ENCODE data around the gene SHISA5. TPM values are rescaled to one million over a fixed set of nuclear protein-coding genes. Genes with fewer than 3 reads are reported as not detected.

SHISA5 gene
- total RNA-seq, 1 donor from 2014 or later: 81.1 TPM

GRCh38 chr3:48433472-48434118 lies 70.4 kb downstream of the SHISA5 start:
- DNase-seq (ENCODE audit: low spot score in 2 of 2): no peak
- FAIRE-seq: no peak

DNA sequence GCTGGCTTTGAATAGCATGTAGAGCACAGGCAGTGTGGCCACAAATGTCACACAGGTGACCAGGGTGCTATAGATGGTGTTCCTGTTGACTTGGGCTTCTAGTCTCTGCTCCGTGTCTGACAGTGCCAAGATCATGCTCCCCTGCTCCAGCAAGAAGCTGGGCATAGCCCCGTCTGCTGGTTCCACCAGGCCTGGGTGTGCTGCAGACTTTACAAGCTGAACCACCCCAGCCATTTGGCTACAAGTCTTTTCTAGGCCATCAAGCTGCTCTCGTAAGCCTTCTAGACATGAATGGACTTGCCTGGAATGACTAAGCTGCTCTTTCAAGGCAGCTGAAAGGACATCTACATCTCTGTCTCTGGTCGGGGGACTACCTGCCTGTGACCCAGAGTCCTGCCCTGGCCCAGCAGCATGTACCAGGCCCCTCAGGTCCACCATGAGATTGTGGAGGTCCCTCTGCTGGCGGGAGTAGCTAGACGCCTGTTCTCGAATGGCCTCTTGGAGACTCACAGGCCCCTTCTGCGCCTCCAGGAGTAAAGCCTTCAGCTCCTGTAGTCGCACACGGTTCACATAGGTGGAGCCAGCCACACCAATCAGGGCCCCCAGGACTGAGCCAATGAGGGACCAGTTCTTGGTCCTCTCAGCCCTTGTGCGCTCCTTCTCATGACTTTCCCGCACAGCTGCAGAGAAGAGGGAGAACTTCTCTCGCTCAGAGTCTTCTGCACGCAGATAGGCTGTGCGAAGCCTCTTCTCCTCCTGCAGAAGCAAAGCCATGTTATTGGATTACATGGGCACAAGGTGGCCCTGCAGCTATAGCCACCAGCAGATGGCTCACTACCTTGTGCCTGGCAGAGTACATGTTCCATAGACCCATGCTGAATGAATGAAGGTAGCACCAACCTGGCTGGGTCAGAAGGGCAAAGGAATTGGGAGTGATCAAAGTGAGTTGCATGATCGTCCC lies 71.3 kb downstream of the SHISA5 start:
- DNase-seq (ENCODE audit: low spot score in 2 of 2): no peak
- no peak for FAIRE-seq

- FAIRE-seq (no peak), DNase-seq (ENCODE audit: low spot score in 2 of 2) (no peak)
Observed at GRCh38 chr3:48431224-48432029, 72.5 kb downstream of the SHISA5 start.

DNA sequence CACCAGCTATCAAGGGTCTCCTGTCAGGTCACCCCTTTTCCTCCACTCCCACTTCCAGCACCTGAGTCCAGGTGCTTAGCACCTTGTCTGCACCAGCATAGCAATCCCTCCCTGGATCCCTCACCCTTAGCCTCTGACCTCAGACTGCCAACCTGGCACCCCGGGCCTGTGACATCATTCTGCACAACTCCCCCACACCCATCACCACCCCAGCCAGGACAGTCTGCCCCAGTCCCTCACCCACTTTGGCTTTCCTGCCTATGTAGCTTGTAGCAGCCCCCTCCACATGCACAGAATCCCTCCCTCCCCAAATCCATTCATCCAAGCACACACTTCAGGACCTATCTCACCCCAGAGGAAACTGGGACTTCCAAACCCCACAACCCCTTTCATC lies 73.3 kb downstream of the SHISA5 start:
- DNase-seq (ENCODE audit: low spot score in 2 of 2) (no peak), FAIRE-seq (no peak)

DNA sequence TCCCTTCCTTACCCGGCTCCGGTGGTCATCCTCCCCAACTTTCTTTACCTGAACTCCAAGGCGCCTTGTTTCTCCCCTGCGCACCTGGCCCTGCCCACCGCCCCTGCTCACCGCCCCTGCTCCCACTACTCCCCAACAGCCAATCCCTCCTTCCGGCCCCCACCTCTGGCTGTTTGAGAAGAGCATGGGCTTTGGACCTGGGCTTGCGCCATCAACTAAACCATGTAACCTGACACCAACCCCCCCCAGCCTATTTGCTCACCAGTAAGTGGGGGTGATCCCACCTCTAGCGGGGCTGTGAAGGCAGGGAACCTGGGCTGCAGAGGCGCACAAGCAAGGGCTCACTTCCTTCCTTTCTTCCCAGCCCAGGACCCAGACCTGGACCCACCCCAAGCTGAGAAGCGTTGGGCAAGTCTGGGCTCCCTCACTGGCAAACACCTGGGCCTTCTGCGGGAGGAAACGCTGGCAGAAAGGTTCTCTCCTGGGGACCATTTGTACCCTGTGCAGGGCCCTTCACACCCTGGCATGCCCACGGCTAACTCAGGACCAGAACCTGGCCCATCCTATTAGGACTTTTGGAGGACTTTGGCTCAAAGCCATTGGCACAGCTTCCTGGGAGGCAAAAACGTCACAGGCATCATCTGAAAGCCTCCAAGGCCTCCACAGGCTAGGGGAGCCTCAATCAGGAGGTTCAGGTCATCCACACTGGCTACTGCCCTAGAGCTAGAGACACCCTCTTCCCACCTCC lies 73.8 kb downstream of the SHISA5 start, which contains the start of gene PLXNB1:
PLXNB1 (minus strand) TSS at position 127 of the 748 bp plus-strand sequence. CDS start 5,475 bp downstream, outside the sequence.
- FAIRE-seq: no peak

DNA sequence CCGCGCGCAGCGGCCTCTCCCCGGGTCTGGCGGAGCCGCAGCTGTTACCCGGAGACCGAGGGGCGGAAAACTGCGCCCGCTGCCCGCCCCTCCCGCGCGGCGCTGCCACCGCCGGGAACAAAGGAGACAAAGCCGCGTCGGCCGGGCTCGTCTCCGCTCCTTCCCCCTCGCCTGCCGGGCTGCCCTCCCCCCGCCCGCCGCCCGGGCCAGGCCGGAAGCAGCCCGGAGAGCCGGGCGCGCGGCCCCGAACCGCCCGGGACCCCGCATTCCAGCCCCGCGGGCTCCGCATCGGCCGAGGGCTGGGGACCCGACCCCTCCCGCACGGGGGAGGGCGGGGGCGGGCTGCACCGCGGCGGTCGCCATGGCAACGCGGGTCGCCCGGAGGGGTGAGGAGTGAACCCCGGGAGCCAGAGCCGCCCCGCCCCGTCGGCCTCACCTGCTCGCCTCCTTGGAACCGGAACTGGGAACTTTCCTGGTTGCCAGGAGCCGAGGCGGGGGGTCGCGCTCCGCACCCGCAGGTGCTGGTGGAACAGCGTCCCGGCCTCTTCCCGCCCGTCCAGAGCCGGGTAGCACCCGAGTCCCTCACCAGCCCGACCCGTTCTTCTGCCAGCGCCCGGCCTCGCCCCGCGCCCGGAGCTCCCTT lies 74.5 kb downstream of the SHISA5 start:
- DNase-seq (ENCODE audit: low spot score in 2 of 2) (peak; percentile 86 to 88), FAIRE-seq (no peak)

More for the DNA sequence above, 73.8 kb downstream of the SHISA5 start, which contains the start of gene PLXNB1:
- no peak for DNase-seq (ENCODE audit: low spot score in 2 of 2)

DNA sequence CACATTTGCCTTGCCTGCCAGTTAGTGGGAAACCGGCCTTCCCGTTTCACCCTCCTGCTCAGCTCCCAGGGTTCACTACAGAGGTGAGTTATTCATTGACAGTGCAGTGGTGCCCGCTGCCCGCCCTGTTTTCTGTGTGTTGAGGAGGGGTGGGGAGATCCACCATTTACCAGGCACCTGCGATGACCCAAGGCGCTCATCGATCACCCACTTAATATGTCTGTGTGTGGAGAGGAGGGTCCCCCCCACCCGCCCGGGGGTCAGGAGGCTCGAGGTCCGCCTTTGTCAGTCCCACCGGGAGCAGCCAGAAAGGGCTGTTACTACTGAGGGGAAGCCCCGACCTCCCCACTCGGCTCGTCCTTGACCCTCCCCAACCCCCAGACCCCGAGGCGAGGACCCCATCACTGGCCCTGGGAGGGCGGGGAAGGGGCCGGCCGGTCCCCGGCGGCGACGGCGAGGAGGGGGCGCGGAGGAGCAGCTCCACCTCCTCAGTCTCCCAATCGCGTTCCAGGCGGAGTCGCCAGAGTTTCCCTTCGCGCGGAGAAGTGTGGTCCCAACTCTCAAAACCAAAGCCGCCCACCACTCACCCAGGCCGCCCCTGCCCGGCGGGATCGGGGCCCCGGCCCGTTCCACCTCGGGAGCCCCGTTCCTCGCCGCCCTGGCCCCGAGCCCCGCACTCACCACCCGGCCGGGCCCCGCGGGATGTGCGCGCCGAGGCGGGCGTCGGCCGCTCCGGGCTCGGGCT lies 75.2 kb downstream of the SHISA5 start:
- DNase-seq (ENCODE audit: low spot score in 2 of 2) (peak in 1 of 2 donors; percentile 65), FAIRE-seq (no peak)

GRCh38 chr3:48428088-48428571 lies 75.8 kb downstream of the SHISA5 start:
- DNase-seq (ENCODE audit: low spot score in 2 of 2): no peak
- FAIRE-seq: no peak

DNA sequence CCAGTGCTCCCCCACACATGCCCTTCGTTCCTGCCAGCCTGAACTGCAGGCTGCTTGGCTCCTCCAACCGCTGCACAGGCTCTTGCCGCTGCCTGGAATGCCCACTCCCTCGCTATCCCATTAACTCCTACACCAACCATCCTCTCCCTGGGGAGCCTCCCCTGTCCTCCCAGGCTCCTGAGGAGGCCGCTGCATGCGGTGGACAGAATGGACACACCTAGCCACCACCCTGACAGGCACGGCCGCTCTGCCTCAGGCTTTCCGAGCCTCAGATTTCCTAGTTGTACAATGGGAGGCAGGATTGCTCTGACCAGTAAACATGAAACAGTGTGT lies 76.4 kb downstream of the SHISA5 start:
- DNase-seq (ENCODE audit: low spot score in 2 of 2): no peak
- FAIRE-seq: no peak

- FAIRE-seq: no peak
- DNase-seq (ENCODE audit: low spot score in 2 of 2): no peak
Observed at GRCh38 chr3:48426944-48427629, 76.9 kb downstream of the SHISA5 start.

DNA sequence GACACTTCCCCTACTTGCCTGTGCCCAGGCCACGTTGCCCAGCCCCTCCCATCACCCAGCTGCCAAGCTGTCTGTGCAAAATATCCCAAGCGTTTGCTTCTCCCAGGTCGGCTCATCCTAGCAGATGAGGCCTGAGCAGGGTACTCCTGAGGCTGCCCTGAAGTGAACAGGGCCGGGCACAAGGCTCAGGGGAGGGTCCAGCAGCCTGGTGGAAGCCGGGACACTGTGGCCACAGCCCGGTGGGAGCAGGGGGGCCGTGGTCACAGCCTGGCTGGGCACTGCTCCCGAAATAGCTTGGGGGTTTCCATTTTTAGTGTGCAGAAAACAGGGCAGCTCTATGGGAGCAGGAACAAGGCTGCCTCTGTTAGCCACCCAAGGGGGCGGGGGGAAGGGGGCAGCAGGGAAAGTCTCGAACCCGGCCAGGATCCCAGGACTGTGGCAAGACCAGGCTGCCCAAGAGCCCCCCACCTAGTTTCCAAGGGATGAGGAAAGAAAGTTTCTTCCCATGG lies 77.5 kb downstream of the SHISA5 start:
- DNase-seq (ENCODE audit: low spot score in 2 of 2) (peak; percentile 74 to 86), FAIRE-seq (no peak)

GRCh38 chr3:48425281-48425812 lies 78.6 kb downstream of the SHISA5 start:
- FAIRE-seq (no peak), DNase-seq (ENCODE audit: low spot score in 2 of 2) (peak in 1 of 2 donors; percentile 56)

DNA sequence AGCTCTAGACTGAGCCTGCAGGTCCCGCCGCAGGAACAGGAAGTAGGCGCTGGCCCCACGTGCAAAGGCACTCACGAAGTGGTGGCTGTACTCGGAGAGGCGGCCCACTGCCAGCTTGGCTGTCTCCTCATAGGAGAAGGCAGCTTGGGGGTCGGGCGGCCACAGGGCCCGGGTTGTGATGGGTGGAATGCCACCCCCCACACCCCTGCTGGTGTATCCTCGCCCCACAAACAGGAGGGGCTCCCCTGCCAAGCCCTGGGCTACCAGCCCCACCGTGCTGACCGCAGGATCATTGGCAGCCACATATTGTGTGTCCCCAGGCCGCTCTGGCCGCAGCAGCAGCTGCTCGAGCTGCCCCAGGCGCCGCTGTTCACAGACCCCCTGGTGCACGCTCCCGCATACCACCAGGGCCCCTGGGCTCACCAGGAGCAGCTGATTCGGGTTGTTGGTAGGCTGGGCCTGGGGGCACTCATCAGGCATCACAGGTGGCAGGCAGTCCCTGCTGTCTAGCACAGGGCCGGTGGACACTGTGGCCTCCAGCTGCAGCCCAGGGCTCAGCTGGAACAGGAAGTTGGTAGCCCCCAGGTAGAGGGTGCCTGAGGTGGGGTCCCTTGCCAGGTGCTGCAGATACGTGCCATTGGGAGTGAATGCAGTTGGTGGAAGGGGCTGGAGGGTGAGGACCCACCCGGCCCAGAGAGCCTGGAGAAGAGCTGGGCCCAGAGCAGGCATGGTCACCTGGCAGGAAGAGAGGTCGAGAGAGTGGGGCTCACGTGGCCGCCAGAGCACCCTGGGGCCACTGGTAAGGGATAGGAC lies 79.9 kb downstream of the SHISA5 start:
- no peak for DNase-seq (ENCODE audit: low spot score in 2 of 2)
- no peak for FAIRE-seq

GRCh38 chr3:48423241-48423882 lies 80.6 kb downstream of the SHISA5 start:
- FAIRE-seq: no peak
- no peak for DNase-seq (ENCODE audit: low spot score in 2 of 2)

DNA sequence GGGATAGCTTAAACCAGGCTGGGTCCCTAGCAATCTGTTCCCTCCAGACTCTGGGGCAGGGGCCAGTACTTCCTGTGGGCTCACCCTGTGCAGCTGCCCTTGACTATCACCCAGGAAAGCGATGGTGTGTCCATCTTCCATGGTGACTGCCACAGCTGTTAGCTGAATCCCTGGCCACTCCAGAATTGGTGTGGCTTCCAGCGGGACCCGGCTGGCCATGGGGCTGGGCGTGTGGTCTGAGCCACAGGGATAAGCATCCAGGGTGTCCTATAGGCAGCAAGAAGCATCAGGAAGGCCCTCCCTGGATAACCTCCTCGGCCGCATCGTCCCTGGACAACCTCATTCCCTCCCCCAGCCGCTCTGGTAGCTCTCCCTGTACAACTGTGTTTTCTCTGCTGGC lies 81.3 kb downstream of the SHISA5 start:
- FAIRE-seq (no peak), DNase-seq (ENCODE audit: low spot score in 2 of 2) (no peak)

- DNase-seq (ENCODE audit: low spot score in 2 of 2) (no peak), FAIRE-seq (no peak)
Observed at GRCh38 chr3:48422272-48422671, 81.7 kb downstream of the SHISA5 start.
